WI38 (cell line): ENCODE data around the gene TMEM184A.

ENCODE experiments used
- H3K4me3 ChIP-seq: 2 replicates; pipeline ENCODE4 v1.5.1; 2011; ENCODE audit warnings: low read depth, mild to moderate bottlenecking, control low read depth, low read length
- CTCF ChIP-seq: IDR thresholded peaks from 2 replicates; pipeline ENCODE4 v1.5.1; 2012; ENCODE audit warnings: low read depth, mild to moderate bottlenecking, control low read depth, low read length

The TMEM184A gene

GRCh38 chr7:1532456-1533254, 23.4 kb downstream of the TMEM184A start:
- no peak for TF ChIP-seq CTCF
- H3K4me3 ChIP-seq, result peak overlapping the region; percentile 82

- TF ChIP-seq CTCF, result no peak
- H3K4me3 ChIP-seq, result peak overlapping the region; percentile 82
Measured at GRCh38 chr7:1531979-1532455, 24.0 kb downstream of the TMEM184A start.

GRCh38 chr7:1531263-1531978, 24.6 kb downstream of the TMEM184A start:
- TF ChIP-seq CTCF, result no peak
- peak overlapping the region; percentile 82 for H3K4me3 ChIP-seq

GRCh38 chr7:1530946-1531262, 25.1 kb downstream of the TMEM184A start:
- no peak for TF ChIP-seq CTCF
- H3K4me3 ChIP-seq, result peak overlapping the region; percentile 82

GRCh38 chr7:1529383-1530116, 26.5 kb downstream of the TMEM184A start:
- no peak overlapping the region for H3K4me3 ChIP-seq
- TF ChIP-seq CTCF, result no peak

- TF ChIP-seq CTCF, result no peak
- H3K4me3 ChIP-seq, result no peak overlapping the region
Measured at GRCh38 chr7:1526271-1526754, 29.7 kb downstream of the TMEM184A start.
